Progenitor cell of endocrine pancreas (in vitro differentiated cells): ENCODE results near the gene NOP9. TPM values are rescaled to one million over a fixed set of nuclear protein-coding genes. Genes with fewer than 3 reads are reported as not detected.
"Not testable (repeated sequence)": the region's sequence is repeated elsewhere in the genome, so short reads cannot be mapped to it uniquely, and the experiment has no call there.

Experiments
- DNase-seq: peaks from one replicate; pipeline ENCODE4 v3.0.0; 2021; ENCODE audit warnings: low spot score; ENCODE audit not compliant: unreplicated experiment
- H3K27ac Mint-ChIP-seq: 2 replicates; pipeline ENCODE4 v1.8.0; 2021; ENCODE audit warnings: mild to moderate bottlenecking, moderate library complexity, mixed read lengths
- H3K27me3 Mint-ChIP-seq: 2 replicates; pipeline ENCODE4 v1.8.0; 2021; ENCODE audit warnings: mixed read lengths
- H3K36me3 Mint-ChIP-seq: 2 replicates; pipeline ENCODE4 v1.8.0; 2022; ENCODE audit warnings: mixed read lengths; ENCODE audit not compliant: insufficient read depth
- H3K4me1 Mint-ChIP-seq: 2 replicates; pipeline ENCODE4 v1.8.0; 2021; ENCODE audit warnings: low read depth, mixed read lengths
- H3K4me3 Mint-ChIP-seq: 2 replicates; pipeline ENCODE4 v1.8.0; 2021; ENCODE audit warnings: low read depth, mild to moderate bottlenecking, moderate library complexity, mixed read lengths
- H3K9me3 Mint-ChIP-seq: 2 replicates; pipeline ENCODE4 v1.8.0; 2021; ENCODE audit warnings: low read depth, mixed read lengths
- total RNA-seq: library from RNA; stranded (reverse); gene quantifications from 2 replicates; pipeline ENCODE4 v1.2.1, GENCODE V29; 2021
- TF ChIP-seq, protein P1 (sequence below): fragments of 200-600 bp; sonication (generic); IDR thresholded peaks from one replicate; pipeline ENCODE4 v1.5.0; 2021; ENCODE audit warnings: antibody characterized with exemption, mild to moderate bottlenecking; ENCODE audit not compliant: unreplicated experiment

The NOP9 gene
- total RNA-seq, 1 donor from 2014 or later, result 32.6 TPM

DNA sequence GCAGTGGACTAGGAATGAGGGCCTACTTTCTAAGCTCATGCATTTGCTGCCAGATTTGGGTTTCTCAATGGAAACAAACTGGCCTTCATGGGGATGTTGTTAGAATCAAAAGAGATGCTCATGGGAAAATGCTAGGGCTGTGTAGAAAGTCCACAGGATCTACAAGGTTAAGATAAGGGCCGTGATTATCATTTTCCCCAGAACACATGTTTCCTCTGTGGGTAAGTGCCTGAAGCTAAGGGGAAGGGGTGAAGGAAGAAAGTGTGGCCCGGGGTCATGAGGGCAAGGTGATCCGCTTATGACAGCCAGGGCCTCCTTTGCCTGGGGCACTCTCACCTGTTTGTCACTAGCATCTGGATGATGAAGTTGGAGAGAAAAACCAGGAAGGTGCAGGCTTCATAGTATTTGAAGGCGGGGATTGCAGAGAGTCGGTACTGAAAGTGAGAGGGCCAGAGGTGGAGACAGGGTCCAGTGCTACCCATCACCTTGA is 25.4 kb downstream of the NOP9 start:
- peaks cover 46% of the 10 kb centered on the region for H3K27me3 Mint-ChIP-seq
- TF ChIP-seq, protein P1, sequence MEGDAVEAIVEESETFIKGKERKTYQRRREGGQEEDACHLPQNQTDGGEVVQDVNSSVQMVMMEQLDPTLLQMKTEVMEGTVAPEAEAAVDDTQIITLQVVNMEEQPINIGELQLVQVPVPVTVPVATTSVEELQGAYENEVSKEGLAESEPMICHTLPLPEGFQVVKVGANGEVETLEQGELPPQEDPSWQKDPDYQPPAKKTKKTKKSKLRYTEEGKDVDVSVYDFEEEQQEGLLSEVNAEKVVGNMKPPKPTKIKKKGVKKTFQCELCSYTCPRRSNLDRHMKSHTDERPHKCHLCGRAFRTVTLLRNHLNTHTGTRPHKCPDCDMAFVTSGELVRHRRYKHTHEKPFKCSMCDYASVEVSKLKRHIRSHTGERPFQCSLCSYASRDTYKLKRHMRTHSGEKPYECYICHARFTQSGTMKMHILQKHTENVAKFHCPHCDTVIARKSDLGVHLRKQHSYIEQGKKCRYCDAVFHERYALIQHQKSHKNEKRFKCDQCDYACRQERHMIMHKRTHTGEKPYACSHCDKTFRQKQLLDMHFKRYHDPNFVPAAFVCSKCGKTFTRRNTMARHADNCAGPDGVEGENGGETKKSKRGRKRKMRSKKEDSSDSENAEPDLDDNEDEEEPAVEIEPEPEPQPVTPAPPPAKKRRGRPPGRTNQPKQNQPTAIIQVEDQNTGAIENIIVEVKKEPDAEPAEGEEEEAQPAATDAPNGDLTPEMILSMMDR, result no peak
- DNase-seq, result no peak
- H3K27ac Mint-ChIP-seq, result no peak overlapping the region
- H3K9me3 Mint-ChIP-seq, result no peaks in the 10 kb centered on the region
- no peaks in the 10 kb centered on the region for H3K4me1 Mint-ChIP-seq
- H3K36me3 Mint-ChIP-seq, result no peaks in the 10 kb centered on the region
- H3K4me3 Mint-ChIP-seq, result no peak overlapping the region

DNA sequence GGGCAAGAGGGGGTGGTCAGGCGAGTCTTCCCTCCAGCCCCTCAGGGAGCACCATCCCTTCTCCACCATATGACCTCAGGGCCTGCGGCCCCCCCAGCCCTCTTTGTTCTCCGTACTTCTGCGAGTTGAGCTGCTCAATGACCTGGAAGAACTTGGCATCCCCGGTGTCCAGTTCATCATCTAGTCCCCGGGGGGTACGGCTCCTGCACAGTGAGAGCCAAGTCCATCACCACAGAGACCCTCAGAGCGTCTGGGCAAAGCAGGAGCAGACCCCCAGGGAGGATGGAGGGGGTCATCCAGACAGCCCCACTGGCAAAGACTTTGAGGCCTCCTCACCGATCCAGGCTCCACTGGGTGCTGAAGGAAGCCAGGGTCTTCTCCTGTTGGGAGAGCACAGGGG is 26.3 kb downstream of the NOP9 start:
- TF ChIP-seq, protein P1, result no peak
- no peaks in the 10 kb centered on the region for H3K4me1 Mint-ChIP-seq
- no peak for DNase-seq
- H3K9me3 Mint-ChIP-seq, result no peaks in the 10 kb centered on the region
- H3K4me3 Mint-ChIP-seq, result no peak overlapping the region
- H3K36me3 Mint-ChIP-seq, result no peaks in the 10 kb centered on the region
- peaks cover 50% of the 10 kb centered on the region for H3K27me3 Mint-ChIP-seq
- H3K27ac Mint-ChIP-seq, result no peak overlapping the region

DNA sequence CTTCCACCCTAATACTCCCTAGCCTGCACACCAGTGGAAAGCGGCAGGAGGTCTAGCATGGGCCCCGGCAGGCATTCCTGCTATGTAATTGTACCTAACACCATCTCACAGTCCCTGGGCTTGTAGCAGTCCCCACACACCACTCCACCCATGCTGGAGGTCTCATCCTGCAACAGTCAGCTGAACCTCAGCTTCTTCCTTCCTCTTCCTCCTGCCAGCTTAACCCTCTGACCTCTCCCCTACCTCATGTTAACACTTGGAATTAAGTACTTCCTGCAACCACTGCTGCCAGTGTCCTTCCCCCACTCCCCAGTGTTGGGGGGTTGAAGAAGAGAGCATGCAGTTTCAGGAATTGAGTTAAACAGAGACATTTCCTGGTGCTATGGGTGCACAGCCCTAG is 27.7 kb downstream of the NOP9 start:
- Mint-ChIP-seq H3K4me3 (no peak overlapping the region), H3K27me3 (peaks cover 56% of the 10 kb centered on the region), H3K9me3 (no peaks in the 10 kb centered on the region), H3K4me1 (peaks cover 1% of the 10 kb centered on the region), H3K27ac (no peak overlapping the region), H3K36me3 (no peaks in the 10 kb centered on the region)
- DNase-seq, result no peak
- TF ChIP-seq, protein P1, result no peak

DNA sequence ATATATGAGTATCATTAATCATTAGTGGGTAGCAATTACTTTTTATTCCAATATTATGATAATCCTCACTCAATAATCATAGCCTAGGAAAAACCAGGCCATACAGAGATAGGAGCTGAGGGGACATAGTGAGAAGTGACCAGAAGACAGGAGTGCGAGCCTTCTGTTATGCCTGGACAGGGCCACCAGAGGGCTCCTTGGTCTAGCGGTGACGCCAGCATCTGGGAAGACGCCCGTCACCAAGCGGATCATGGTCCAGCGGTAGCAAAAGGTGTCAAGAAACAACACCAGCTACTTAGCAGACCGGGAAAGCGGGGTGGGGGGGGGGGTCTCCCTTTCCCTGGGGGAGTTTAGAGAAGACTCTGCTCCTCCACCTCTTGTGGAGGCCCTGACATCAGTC is 28.3 kb downstream of the NOP9 start:
- not testable (repeated sequence) for H3K4me1 Mint-ChIP-seq
- peaks cover 57% of the 10 kb centered on the region for H3K27me3 Mint-ChIP-seq

DNA sequence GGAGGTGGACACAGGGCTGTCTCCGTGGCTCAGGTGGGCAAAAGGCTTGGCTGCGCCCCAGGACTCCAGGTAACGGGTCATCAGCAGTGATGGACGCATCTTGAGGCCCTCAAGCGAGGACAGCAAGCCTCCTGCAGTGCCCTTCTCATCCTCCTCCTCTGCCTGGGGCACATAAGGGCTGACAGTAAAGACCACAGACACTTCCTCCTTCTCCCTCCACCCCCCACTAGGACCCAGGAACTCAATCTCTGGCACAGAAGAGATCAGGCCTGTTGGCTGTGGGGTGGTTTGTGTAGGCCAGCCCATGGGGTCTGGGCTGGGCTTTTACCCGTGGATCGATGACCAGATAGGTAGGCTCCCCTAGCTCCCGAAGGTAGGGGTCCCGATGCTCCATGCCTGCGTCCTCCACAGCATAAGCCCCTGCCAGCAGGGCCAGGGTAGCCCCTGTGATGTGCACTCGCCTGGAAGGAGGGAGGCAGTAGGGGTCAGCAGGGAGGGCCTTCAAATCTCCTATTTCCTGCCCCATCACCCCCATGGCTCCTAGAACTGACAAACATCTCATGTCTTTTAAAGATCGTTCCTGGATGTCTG is 29.5 kb downstream of the NOP9 start:
- Mint-ChIP-seq H3K36me3 (no peaks in the 10 kb centered on the region), H3K27me3 (peaks cover 65% of the 10 kb centered on the region), H3K27ac (no peak overlapping the region), H3K9me3 (no peaks in the 10 kb centered on the region), H3K4me3 (no peak overlapping the region), H3K4me1 (peaks cover 3% of the 10 kb centered on the region)
- no peak for DNase-seq
- TF ChIP-seq, protein P1, result no peak

More for the DNA sequence above, 28.3 kb downstream of the NOP9 start:
- not testable (repeated sequence) for H3K27ac Mint-ChIP-seq, H3K4me3 Mint-ChIP-seq, H3K9me3 Mint-ChIP-seq, H3K36me3 Mint-ChIP-seq, DNase-seq
- TF ChIP-seq, protein P1, result peak; percentile 64
